Karpas-422 (cell line): ENCODE measurements around the gene ZNF212. TPM values are rescaled to one million over a fixed set of nuclear protein-coding genes. Genes with fewer than 3 reads are reported as not detected.
"Not testable (repeated sequence)": the region's sequence is repeated elsewhere in the genome, so short reads cannot be mapped to it uniquely, and the experiment has no call there.

ENCODE experiments used
- DNase-seq: peaks from one replicate; pipeline ENCODE4 v3.0.0-alpha.2; 2015
- H2AFZ ChIP-seq: fragments of 200-600 bp; sonication (generic); 2 replicates; pipeline ENCODE4 v1.6.1; 2014; ENCODE audit warnings: antibody characterized with exemption, low read length, mixed read lengths
- H3K27ac ChIP-seq: fragments of 200-600 bp; sonication (generic); 2 replicates; pipeline ENCODE4 v1.5.1; 2014; ENCODE audit warnings: mild to moderate bottlenecking, low read length, moderate library complexity
- H3K27me3 ChIP-seq: fragments of 200-600 bp; sonication (generic); 2 replicates; pipeline ENCODE4 v1.6.1; 2014; ENCODE audit warnings: low read length, mixed read lengths
- H3K36me3 ChIP-seq: fragments of 200-600 bp; sonication (generic); 2 replicates; pipeline ENCODE4 v1.6.1; 2014; ENCODE audit warnings: low read length, mixed read lengths; ENCODE audit not compliant: insufficient read depth
- H3K4me1 ChIP-seq: fragments of 200-600 bp; sonication (generic); 2 replicates; pipeline ENCODE4 v1.6.1; 2014; ENCODE audit warnings: mild to moderate bottlenecking, low read length, mixed read lengths
- H3K4me2 ChIP-seq: fragments of 200-600 bp; sonication (generic); 2 replicates; pipeline ENCODE4 v1.6.1; 2014; ENCODE audit warnings: low read length, low read depth, mild to moderate bottlenecking; ENCODE audit not compliant: poor library complexity, severe bottlenecking
- H3K4me3 ChIP-seq: fragments of 200-600 bp; sonication (generic); 2 replicates; pipeline ENCODE4 v1.5.1; 2014; ENCODE audit warnings: mild to moderate bottlenecking, antibody characterized with exemption, low read length, mixed read lengths
- H3K79me2 ChIP-seq: fragments of 200-600 bp; sonication (generic); 2 replicates; pipeline ENCODE4 v1.6.1; 2014; ENCODE audit warnings: mild to moderate bottlenecking, low read length, mixed read lengths
- H3K9ac ChIP-seq: fragments of 200-600 bp; sonication (generic); 2 replicates; pipeline ENCODE4 v1.6.0; 2014; ENCODE audit warnings: low read length
- H3K9me2 ChIP-seq: fragments of 200-600 bp; sonication (generic), shearing (Covaris generic); replicated peaks from 2 replicates; pipeline ENCODE4 v1.6.0; 2014; ENCODE audit warnings: mild to moderate bottlenecking, low read length, moderate library complexity; ENCODE audit not compliant: insufficient read depth
- H3K9me3 ChIP-seq: fragments of 300-700, 200-600 bp; sonication (generic); 2 replicates; pipeline ENCODE4 v1.6.1; 2014; ENCODE audit warnings: low read length, mixed read lengths
- H4K20me1 ChIP-seq: fragments of 200-600 bp; sonication (generic); 2 replicates; pipeline ENCODE4 v1.6.1; 2014; ENCODE audit warnings: mild to moderate bottlenecking, antibody characterized with exemption, low read length, low read depth; ENCODE audit not compliant: insufficient read depth
- total RNA-seq: library from RNA; depleted of rRNA; stranded (reverse); fragments of >200 nt; shearing (Covaris generic); gene quantifications from 2 replicates; pipeline ENCODE4 v1.2.3, GENCODE V29; 2014; ENCODE audit warnings: low replicate concordance

The ZNF212 gene
- total RNA-seq, 1 experiment from 2014 or later: 3.5 TPM

DNA sequence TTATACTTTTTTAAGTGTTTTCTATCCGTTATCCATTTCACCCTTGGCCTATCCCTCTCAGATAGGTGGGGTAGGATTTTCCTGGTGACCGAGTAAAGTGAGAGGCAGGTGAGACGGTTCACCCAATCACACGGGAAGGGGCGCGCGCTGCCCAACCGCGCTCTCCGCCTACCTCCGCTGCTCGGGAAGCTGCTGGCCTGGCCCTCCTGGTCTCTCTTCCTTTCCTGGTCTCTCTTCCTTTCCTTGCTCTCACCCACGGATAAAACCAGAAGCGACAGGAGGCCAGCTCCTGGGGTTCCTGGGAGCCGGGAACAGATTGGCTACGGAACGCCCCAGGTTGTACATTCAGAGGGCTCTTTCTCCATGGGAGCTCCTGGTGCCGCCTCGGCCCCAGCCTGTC, 14.3 kb upstream of the ZNF212 start:
- H3K27ac ChIP-seq: no peak overlapping the region
- no peaks in the 10 kb centered on the region for H4K20me1 ChIP-seq
- no peak overlapping the region for H3K4me3 ChIP-seq
- no peaks in the 10 kb centered on the region for H3K79me2 ChIP-seq
- H3K4me1 ChIP-seq: no peaks in the 10 kb centered on the region
- H3K4me2 ChIP-seq: no peak overlapping the region
- no peaks in the 10 kb centered on the region for H3K27me3 ChIP-seq
- H3K9ac ChIP-seq: no peak overlapping the region
- no peak for DNase-seq
- no peak overlapping the region for H2AFZ ChIP-seq
- no peaks in the 10 kb centered on the region for H3K9me3 ChIP-seq
- H3K9me2 ChIP-seq: no peaks in the 10 kb centered on the region
- 0 out of 2 replicates have a peak, but pooled peaks cover 3% of the 10 kb centered on the region for H3K36me3 ChIP-seq

DNA sequence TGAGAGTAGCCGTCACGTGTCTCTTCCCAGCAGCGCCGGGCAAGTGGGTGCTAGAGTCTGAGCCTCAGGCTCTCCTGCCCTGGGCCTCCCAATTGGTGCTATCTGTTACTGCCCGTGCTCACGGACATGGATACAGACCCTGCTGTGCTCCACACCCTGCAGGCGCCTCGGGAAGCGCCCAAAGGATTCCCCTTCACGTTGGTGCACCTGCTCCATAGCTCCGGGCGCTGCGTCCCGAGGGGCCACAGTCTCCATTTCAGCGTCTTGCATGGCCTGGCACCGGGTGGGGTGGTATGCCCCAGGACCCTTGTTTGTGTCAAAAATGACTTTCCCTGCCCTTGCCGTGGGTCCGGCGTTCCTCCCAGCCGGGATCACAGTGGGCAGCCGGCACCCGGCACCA, 13.8 kb upstream of the ZNF212 start:
- Histone ChIP-seq H3K4me2 (no peak overlapping the region), H3K27me3 (no peaks in the 10 kb centered on the region), H3K79me2 (no peaks in the 10 kb centered on the region), H3K27ac (no peak overlapping the region), H2AFZ (no peak overlapping the region), H3K9ac (no peak overlapping the region), H3K9me3 (no peaks in the 10 kb centered on the region), H4K20me1 (no peaks in the 10 kb centered on the region), H3K4me1 (no peaks in the 10 kb centered on the region), H3K36me3 (0 out of 2 replicates have a peak, but pooled peaks cover 3% of the 10 kb centered on the region), H3K4me3 (no peak overlapping the region), H3K9me2 (no peaks in the 10 kb centered on the region)
- DNase-seq: no peak

GRCh38 chr7:149226366-149226765, 13.1 kb upstream of the ZNF212 start:
- DNase-seq: not testable (repeated sequence)

GRCh38 chr7:149226840-149227494, 12.5 kb upstream of the ZNF212 start:
- Histone ChIP-seq H4K20me1 (no peaks in the 10 kb centered on the region), H3K9ac (no peak overlapping the region), H3K4me1 (no peaks in the 10 kb centered on the region), H3K27me3 (no peaks in the 10 kb centered on the region), H3K4me3 (no peak overlapping the region), H3K4me2 (no peak overlapping the region), H2AFZ (no peak overlapping the region), H3K36me3 (0 out of 2 replicates have a peak, but pooled peaks cover 3% of the 10 kb centered on the region), H3K27ac (no peak overlapping the region), H3K79me2 (no peaks in the 10 kb centered on the region), H3K9me3 (no peaks in the 10 kb centered on the region), H3K9me2 (no peaks in the 10 kb centered on the region)
- DNase-seq: peak; percentile 34

More at GRCh38 chr7:149226366-149226765, 13.1 kb upstream of the ZNF212 start:
- H4K20me1 ChIP-seq, H3K4me3 ChIP-seq, H3K4me2 ChIP-seq, H3K27me3 ChIP-seq, H3K36me3 ChIP-seq, H3K9me2 ChIP-seq, H3K4me1 ChIP-seq, H3K27ac ChIP-seq, H2AFZ ChIP-seq, H3K9ac ChIP-seq, H3K9me3 ChIP-seq, H3K79me2 ChIP-seq: not testable (repeated sequence)

DNA sequence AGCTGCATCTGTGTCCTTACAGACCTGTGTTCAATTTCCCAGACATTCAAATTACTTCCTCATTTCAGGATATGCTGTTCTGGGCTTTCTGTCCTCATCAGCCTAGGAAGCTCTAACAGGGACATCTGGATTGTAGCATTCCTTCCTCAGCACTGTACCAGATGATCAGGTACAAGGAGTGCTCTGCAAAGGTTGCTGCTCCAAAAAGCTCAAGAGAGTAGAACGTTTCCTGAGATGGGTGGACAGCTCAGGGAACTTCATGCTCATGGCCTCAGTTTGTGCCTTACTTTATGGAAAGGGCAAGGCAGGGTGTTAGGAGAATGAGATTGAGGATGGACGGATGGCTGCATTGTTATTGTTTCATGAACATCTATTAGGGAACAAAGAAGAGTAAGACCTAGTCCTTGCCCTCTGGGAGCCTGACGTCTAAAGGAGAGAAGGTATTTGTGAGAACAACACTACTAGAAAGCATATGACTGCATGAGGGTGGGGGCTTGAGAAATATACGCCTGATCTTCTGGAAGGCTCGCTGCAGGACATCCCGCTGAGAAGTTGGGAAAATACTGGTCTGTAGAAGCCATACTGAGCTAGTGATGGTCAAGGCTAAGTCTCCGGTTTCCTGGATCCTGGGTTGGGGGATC, 10.5 kb upstream of the ZNF212 start:
- Histone ChIP-seq H3K27ac (no peak overlapping the region), H3K9me3 (no peaks in the 10 kb centered on the region), H3K4me2 (no peak overlapping the region), H3K79me2 (no peaks in the 10 kb centered on the region), H3K27me3 (no peaks in the 10 kb centered on the region), H3K9ac (no peak overlapping the region), H2AFZ (no peak overlapping the region), H3K4me1 (no peaks in the 10 kb centered on the region), H3K4me3 (no peak overlapping the region), H4K20me1 (no peaks in the 10 kb centered on the region), H3K9me2 (no peaks in the 10 kb centered on the region), H3K36me3 (no peaks in the 10 kb centered on the region)
- peak; percentile 55 for DNase-seq

GRCh38 chr7:149229526-149229925, 9.9 kb upstream of the ZNF212 start:
- H4K20me1 ChIP-seq: no peaks in the 10 kb centered on the region
- peak; percentile 52 for DNase-seq
- H3K27me3 ChIP-seq: no peaks in the 10 kb centered on the region
- no peak overlapping the region for H3K9ac ChIP-seq
- H3K4me3 ChIP-seq: no peak overlapping the region
- no peak overlapping the region for H3K4me2 ChIP-seq
- no peaks in the 10 kb centered on the region for H3K79me2 ChIP-seq
- no peaks in the 10 kb centered on the region for H3K36me3 ChIP-seq
- H3K9me2 ChIP-seq: no peaks in the 10 kb centered on the region
- no peaks in the 10 kb centered on the region for H3K9me3 ChIP-seq
- H3K4me1 ChIP-seq: no peaks in the 10 kb centered on the region
- H2AFZ ChIP-seq: no peak overlapping the region
- no peak overlapping the region for H3K27ac ChIP-seq

- DNase-seq: peak; percentile 21
- Histone ChIP-seq H3K9ac (no peak overlapping the region), H3K9me3 (no peaks in the 10 kb centered on the region), H3K27me3 (no peaks in the 10 kb centered on the region), H3K36me3 (no peaks in the 10 kb centered on the region), H3K79me2 (no peaks in the 10 kb centered on the region), H3K4me1 (no peaks in the 10 kb centered on the region), H2AFZ (no peak overlapping the region), H3K4me2 (no peak overlapping the region), H3K4me3 (no peak overlapping the region), H4K20me1 (no peaks in the 10 kb centered on the region), H3K9me2 (no peaks in the 10 kb centered on the region), H3K27ac (no peak overlapping the region)
These were observed 7.1 kb upstream of the ZNF212 start for GRCh38 chr7:149232362-149232761.

DNA sequence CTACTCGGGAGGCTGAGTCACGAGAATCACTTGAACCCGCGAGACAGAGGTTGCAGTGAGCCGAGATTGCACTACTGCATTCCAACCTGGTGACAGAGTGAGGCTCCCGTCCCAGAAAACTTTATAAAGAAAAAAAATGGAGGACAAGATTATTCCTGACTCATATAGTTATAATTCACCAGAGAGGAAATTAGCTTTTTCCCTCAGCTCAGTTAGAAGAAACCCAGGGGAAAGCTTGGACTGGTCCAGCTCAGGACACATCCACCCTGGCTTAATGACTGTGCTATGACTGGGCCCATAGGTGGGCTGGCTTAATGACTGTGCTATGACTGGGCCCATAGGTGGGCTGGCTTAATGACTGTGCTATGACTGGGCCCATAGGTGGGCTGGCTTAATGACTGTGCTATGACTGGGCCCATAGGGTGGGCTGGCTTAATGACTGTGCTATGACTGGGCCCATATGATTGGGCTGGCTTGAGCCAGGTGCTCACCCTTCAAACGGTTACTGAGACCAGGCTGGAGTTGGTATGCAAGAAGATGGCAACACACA, 5.7 kb upstream of the ZNF212 start:
- not testable (repeated sequence) for H3K4me1 ChIP-seq, H3K79me2 ChIP-seq, H3K9ac ChIP-seq, H3K27me3 ChIP-seq, H3K36me3 ChIP-seq, H3K4me2 ChIP-seq, H4K20me1 ChIP-seq, H3K4me3 ChIP-seq, H2AFZ ChIP-seq, H3K27ac ChIP-seq, H3K9me2 ChIP-seq, H3K9me3 ChIP-seq
- DNase-seq: peak; percentile 30
